22Rv1 (cell line): Measurements from ENCODE around the gene ERLIN1.

Experiments
- ZFX ChIP-seq: fragments of 450-650 bp; IDR thresholded peaks from 2 replicates; pipeline ENCODE4 v1.6.1; 2017; ENCODE audit warnings: antibody characterized with exemption, borderline replicate concordance
- TF ChIP-seq, protein P1 (sequence below): fragments of 450-650 bp; IDR thresholded peaks from 2 replicates; pipeline ENCODE4 v1.5.1; 2017; ENCODE audit warnings: mild to moderate bottlenecking

- TF ChIP-seq, protein P1, sequence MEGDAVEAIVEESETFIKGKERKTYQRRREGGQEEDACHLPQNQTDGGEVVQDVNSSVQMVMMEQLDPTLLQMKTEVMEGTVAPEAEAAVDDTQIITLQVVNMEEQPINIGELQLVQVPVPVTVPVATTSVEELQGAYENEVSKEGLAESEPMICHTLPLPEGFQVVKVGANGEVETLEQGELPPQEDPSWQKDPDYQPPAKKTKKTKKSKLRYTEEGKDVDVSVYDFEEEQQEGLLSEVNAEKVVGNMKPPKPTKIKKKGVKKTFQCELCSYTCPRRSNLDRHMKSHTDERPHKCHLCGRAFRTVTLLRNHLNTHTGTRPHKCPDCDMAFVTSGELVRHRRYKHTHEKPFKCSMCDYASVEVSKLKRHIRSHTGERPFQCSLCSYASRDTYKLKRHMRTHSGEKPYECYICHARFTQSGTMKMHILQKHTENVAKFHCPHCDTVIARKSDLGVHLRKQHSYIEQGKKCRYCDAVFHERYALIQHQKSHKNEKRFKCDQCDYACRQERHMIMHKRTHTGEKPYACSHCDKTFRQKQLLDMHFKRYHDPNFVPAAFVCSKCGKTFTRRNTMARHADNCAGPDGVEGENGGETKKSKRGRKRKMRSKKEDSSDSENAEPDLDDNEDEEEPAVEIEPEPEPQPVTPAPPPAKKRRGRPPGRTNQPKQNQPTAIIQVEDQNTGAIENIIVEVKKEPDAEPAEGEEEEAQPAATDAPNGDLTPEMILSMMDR = no peak
- TF ChIP-seq ZFX = no peak
Measured at GRCh38 chr10:100186253-100187212, 704 bp upstream of the ERLIN1 start.
